ENCODE data around the gene CFAP410. TPM values are rescaled to one million over a fixed set of nuclear protein-coding genes. Genes with fewer than 3 reads are reported as not detected.

CFAP410 gene
- total RNA-seq, 4 donors from 2014 or later: 23.8 to 44.8 (median 26.0) TPM

- H3K4me1 ChIP-seq: no peaks in the 10 kb centered on the region
- no peaks in the 10 kb centered on the region for H3K9me3 ChIP-seq
- TF ChIP-seq CTCF (IDR thresholded peaks at IDR 0.05): no peak
- no peak for TF ChIP-seq POLR2A (IDR thresholded peaks at IDR 0.05)
- intact Hi-C loops (cut with DNase I; ENCODE audit: low total_unique reads): no loop called here
- no peak for DNase-seq
- no peaks in the 10 kb centered on the region for H3K36me3 ChIP-seq
- no peak overlapping the region for H3K27ac ChIP-seq
- no peak overlapping the region for H3K4me3 ChIP-seq
- H3K27me3 ChIP-seq: peaks cover 3 to 5% of the 10 kb centered on the region in 2 donors
Observed at GRCh38 chr21:44352253-44352860, 13.2 kb upstream of the CFAP410 start.

GRCh38 chr21:44351535-44352252 is 12.5 kb upstream of the CFAP410 start:
- Histone ChIP-seq H3K9me3 (no peaks in the 10 kb centered on the region), H3K4me3 (no peak overlapping the region), H3K27ac (no peak overlapping the region), H3K4me1 (no peaks in the 10 kb centered on the region), H3K27me3 (peaks cover 3 to 5% of the 10 kb centered on the region in 2 donors), H3K36me3 (no peaks in the 10 kb centered on the region)
- DNase-seq: no peak
- no peak for TF ChIP-seq CTCF (IDR thresholded peaks at IDR 0.05)
- TF ChIP-seq POLR2A (IDR thresholded peaks at IDR 0.05): no peak
- intact Hi-C loops (cut with DNase I; ENCODE audit: low total_unique reads): no loop called here

DNA sequence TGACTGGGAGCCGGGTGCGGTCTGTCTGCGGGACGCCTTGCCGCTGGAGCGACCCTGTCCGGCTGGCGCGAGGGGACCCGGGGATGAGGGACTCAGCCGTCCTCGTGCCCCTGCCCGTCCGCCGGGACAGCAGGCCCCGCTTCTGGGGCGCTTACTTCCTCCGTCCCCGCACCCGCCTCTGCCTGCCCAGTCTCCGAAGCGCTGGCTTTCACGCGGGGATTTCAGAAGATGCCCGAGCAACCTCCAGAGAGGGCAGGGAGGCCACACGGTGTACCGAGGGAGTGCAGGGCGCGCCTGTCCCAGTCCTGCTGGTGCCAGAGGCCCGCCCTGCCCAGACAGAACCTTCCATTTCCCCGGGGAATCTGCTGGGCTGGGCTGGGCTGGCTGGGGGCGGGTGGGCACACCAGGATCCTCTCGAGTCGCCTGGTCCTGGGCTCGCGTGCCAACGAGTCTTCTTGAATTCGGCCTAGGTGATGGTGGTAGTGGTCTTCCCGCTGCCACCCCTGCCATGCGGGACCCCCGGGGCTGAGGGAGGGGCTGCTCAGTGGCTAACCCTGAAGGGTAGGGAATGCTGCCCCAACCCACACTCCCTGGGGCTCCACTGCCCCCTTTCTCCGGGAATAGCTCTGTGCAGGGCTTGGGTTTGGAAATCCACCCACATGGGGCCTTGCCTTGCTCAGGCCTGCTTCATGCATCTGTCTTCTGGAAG is 11.7 kb upstream of the CFAP410 start:
- Histone ChIP-seq H3K27ac (no peak overlapping the region), H3K36me3 (no peaks in the 10 kb centered on the region), H3K4me1 (no peaks in the 10 kb centered on the region), H3K9me3 (no peaks in the 10 kb centered on the region), H3K27me3 (peaks cover 3 to 5% of the 10 kb centered on the region in 2 donors), H3K4me3 (no peak overlapping the region)
- no peak for TF ChIP-seq POLR2A (IDR thresholded peaks at IDR 0.05)
- no peak for TF ChIP-seq CTCF (IDR thresholded peaks at IDR 0.05)
- intact Hi-C loops (cut with DNase I; ENCODE audit: low total_unique reads): no loop called here
- DNase-seq: no peak

GRCh38 chr21:44349847-44350772 is 10.9 kb upstream of the CFAP410 start:
- Histone ChIP-seq H3K27ac (no peak overlapping the region), H3K4me3 (no peak overlapping the region), H3K9me3 (no peaks in the 10 kb centered on the region), H3K4me1 (no peaks in the 10 kb centered on the region), H3K27me3 (peaks cover 3 to 5% of the 10 kb centered on the region in 2 donors), H3K36me3 (no peaks in the 10 kb centered on the region)
- intact Hi-C loops (cut with DNase I; ENCODE audit: low total_unique reads): loop anchor here (10.0 kb wide), 1 partner anchor 455 kb away; the partner anchor contains the start of gene UBE2G2
- TF ChIP-seq CTCF (IDR thresholded peaks at IDR 0.05) (no peak), POLR2A (IDR thresholded peaks at IDR 0.05) (no peak)
- DNase-seq: no peak

Data from uterus (tissue), 4 donors.